GM12874 (cell line): ENCODE measurements around the gene CD1B.

Experiments
- CTCF ChIP-seq: IDR thresholded peaks from 2 replicates; pipeline ENCODE4 v1.5.1; 2011; ENCODE audit warnings: low read depth, mild to moderate bottlenecking, control low read depth, low read length, moderate library complexity; ENCODE audit not compliant: insufficient read depth

CD1B gene

GRCh38 chr1:158356616-158357015, 25.3 kb upstream of the CD1B start:
- no peak for TF ChIP-seq CTCF

GRCh38 chr1:158355773-158356285, 24.5 kb upstream of the CD1B start:
- TF ChIP-seq CTCF: no peak

GRCh38 chr1:158354255-158354654, 22.9 kb upstream of the CD1B start:
- TF ChIP-seq CTCF: no peak

- TF ChIP-seq CTCF: no peak
Observed at GRCh38 chr1:158353303-158354075, 22.2 kb upstream of the CD1B start, which contains the start of gene CD1E. Gene CD1E (plus strand): TSS chr1:158353894. CDS start chr1:158353989, 95 bp downstream.

GRCh38 chr1:158335213-158335532, 3.8 kb upstream of the CD1B start:
- TF ChIP-seq CTCF: no peak

- no peak for TF ChIP-seq CTCF
Observed at GRCh38 chr1:158334526-158335212, 3.3 kb upstream of the CD1B start.

GRCh38 chr1:158333405-158334155, 2.2 kb upstream of the CD1B start:
- TF ChIP-seq CTCF: no peak
